H9 (cell line): ENCODE data around the gene AKAIN1. TPM values are rescaled to one million over a fixed set of nuclear protein-coding genes. Genes with fewer than 3 reads are reported as not detected.

Experiments
- DNase-seq: peaks from one replicate; pipeline ENCODE4 v3.0.0-alpha.2; 2017
- H2AFZ ChIP-seq: one replicate; pipeline ENCODE4 v1.6.1; 2013; ENCODE audit warnings: mild to moderate bottlenecking, low read length, control low read depth, moderate library complexity
- H2AK5ac ChIP-seq: 2 replicates; pipeline ENCODE4 v1.6.1; 2013; ENCODE audit warnings: low read length, control low read depth, mixed read lengths; ENCODE audit not compliant: insufficient read length
- H2BK120ac ChIP-seq: one replicate; pipeline ENCODE4 v1.6.1; 2013; ENCODE audit warnings: low read depth, mild to moderate bottlenecking, low read length, control low read depth, inconsistent platforms; ENCODE audit not compliant: poor library complexity, severe bottlenecking
- H2BK12ac ChIP-seq: 2 replicates; pipeline ENCODE4 v1.6.1; 2013; ENCODE audit warnings: low read length, control low read depth, mixed read lengths, low read depth; ENCODE audit not compliant: insufficient read length
- H2BK15ac ChIP-seq: 2 replicates; pipeline ENCODE4 v1.6.1; 2013; ENCODE audit warnings: low read depth, low read length, control low read depth
- H2BK20ac ChIP-seq: one replicate; pipeline ENCODE4 v1.6.1; 2013; ENCODE audit warnings: low read depth, mild to moderate bottlenecking, low read length, control low read depth, inconsistent platforms; ENCODE audit not compliant: poor library complexity, severe bottlenecking
- H2BK5ac ChIP-seq: 2 replicates; pipeline ENCODE4 v1.6.1; 2013; ENCODE audit warnings: low read length, control low read depth, mixed read lengths; ENCODE audit not compliant: insufficient read length
- H3K14ac ChIP-seq: 2 replicates; pipeline ENCODE4 v1.6.1; 2013; ENCODE audit warnings: low read length, control low read depth; ENCODE audit not compliant: insufficient read depth
- H3K18ac ChIP-seq: 2 replicates; pipeline ENCODE4 v1.6.1; 2013; ENCODE audit warnings: low read depth, mild to moderate bottlenecking, mixed read lengths, low read length, control low read depth; ENCODE audit not compliant: insufficient read length
- H3K23ac ChIP-seq: 2 replicates; pipeline ENCODE4 v1.6.1; 2013; ENCODE audit warnings: low read length, control low read depth, mixed read lengths, low read depth; ENCODE audit not compliant: insufficient read length
- H3K23me2 ChIP-seq: 2 replicates; pipeline ENCODE4 v1.6.1; 2013; ENCODE audit warnings: low read depth, mild to moderate bottlenecking, mixed read lengths, low read length, control low read depth; ENCODE audit not compliant: insufficient read length, poor library complexity, severe bottlenecking
- H3K27ac ChIP-seq: 2 replicates; pipeline ENCODE4 v1.5.1; 2013; ENCODE audit warnings: low read length, control low read depth, mixed read lengths, low read depth; ENCODE audit not compliant: insufficient read length
- H3K27me3 ChIP-seq: 2 replicates; pipeline ENCODE4 v1.6.1; 2013; ENCODE audit warnings: low read length, control low read depth, inconsistent platforms; ENCODE audit not compliant: insufficient read depth
- H3K4ac ChIP-seq: 2 replicates; pipeline ENCODE4 v1.6.1; 2013; ENCODE audit warnings: low read depth, mild to moderate bottlenecking, control low read depth, inconsistent platforms, low read length, moderate library complexity
- H3K4me1 ChIP-seq: 2 replicates; pipeline ENCODE4 v1.6.1; 2013; ENCODE audit warnings: low read length, control low read depth, inconsistent platforms; ENCODE audit not compliant: insufficient read depth
- H3K4me2 ChIP-seq: 2 replicates; pipeline ENCODE4 v1.6.1; 2013; ENCODE audit warnings: low read length, control low read depth, mixed read lengths; ENCODE audit not compliant: insufficient read length, insufficient read depth
- H3K56ac ChIP-seq: 2 replicates; pipeline ENCODE4 v1.6.1; 2013; ENCODE audit warnings: low read depth, mild to moderate bottlenecking, mixed read lengths, low read length, control low read depth; ENCODE audit not compliant: insufficient read length
- H3K79me1 ChIP-seq: 2 replicates; pipeline ENCODE4 v1.6.1; 2013; ENCODE audit warnings: low read depth, mild to moderate bottlenecking, moderate library complexity, low read length, control low read depth, inconsistent platforms; ENCODE audit not compliant: insufficient read depth, poor library complexity, severe bottlenecking
- H3K79me2 ChIP-seq: 2 replicates; pipeline ENCODE4 v1.6.1; 2013; ENCODE audit warnings: low read length, control low read depth, inconsistent platforms; ENCODE audit not compliant: insufficient read depth
- H3K9ac ChIP-seq: 2 replicates; pipeline ENCODE4 v1.6.1; 2013; ENCODE audit warnings: low read length, control low read depth, mixed read lengths; ENCODE audit not compliant: insufficient read length; ENCODE audit errors: extremely low read depth
- H3K9me3 ChIP-seq: one replicate; pipeline ENCODE4 v1.6.1; 2013; ENCODE audit warnings: low read depth, low read length, inconsistent platforms; ENCODE audit not compliant: control insufficient read depth
- H3T11ph ChIP-seq: one replicate; pipeline ENCODE4 v1.6.1; 2013; ENCODE audit warnings: mild to moderate bottlenecking, low read length, control low read depth, inconsistent platforms
- H4K20me1 ChIP-seq: one replicate; pipeline ENCODE4 v1.6.1; 2013; ENCODE audit not compliant: control insufficient read depth, insufficient read length, insufficient read depth
- H4K5ac ChIP-seq: 2 replicates; pipeline ENCODE4 v1.6.1; 2013; ENCODE audit warnings: low read depth, mild to moderate bottlenecking, mixed read lengths, low read length, control low read depth; ENCODE audit not compliant: insufficient read length
- H4K8ac ChIP-seq: replicated peaks from 2 replicates; pipeline ENCODE4 v1.6.1; 2013; ENCODE audit warnings: low read length, control low read depth, mixed read lengths, low read depth; ENCODE audit not compliant: insufficient read length
- H4K91ac ChIP-seq: 2 replicates; pipeline ENCODE4 v1.6.1; 2013; ENCODE audit warnings: low read depth, mild to moderate bottlenecking, moderate library complexity, mixed read lengths, low read length, control low read depth; ENCODE audit not compliant: insufficient read length
- H3K27ac Mint-ChIP-seq, 3 experiments: 2 replicates in 2 of 3; 3 replicates in 1 of 3; pipeline ENCODE4 v1.8.0; 2020 to 2021; ENCODE audit warnings: mixed read lengths in 3 of 3, mild to moderate bottlenecking in 1 of 3, moderate library complexity in 1 of 3
- H3K27me3 Mint-ChIP-seq: 2 replicates; pipeline ENCODE4 v1.8.0; 2021; ENCODE audit warnings: low read depth, mild to moderate bottlenecking, moderate library complexity, mixed read lengths
- H3K36me3 Mint-ChIP-seq, 3 experiments: 2 replicates in 2 of 3; 3 replicates in 1 of 3; pipeline ENCODE4 v1.8.0; 2020 to 2021; ENCODE audit warnings: low read depth in 3 of 3, mixed read lengths in 3 of 3; ENCODE audit not compliant: insufficient read depth in 1 of 3
- H3K4me1 Mint-ChIP-seq, 2 experiments: 2 replicates each; pipeline ENCODE4 v1.8.0; 2020; ENCODE audit warnings: mixed read lengths in 2 of 2
- H3K4me3 Mint-ChIP-seq, 2 experiments: 2 replicates in 1 of 2; 3 replicates in 1 of 2; pipeline ENCODE4 v1.8.0; 2020 to 2021; ENCODE audit warnings: mild to moderate bottlenecking in 2 of 2, mixed read lengths in 2 of 2, moderate library complexity in 1 of 2
- H3K9me3 Mint-ChIP-seq, 2 experiments: 2 replicates in 1 of 2; 3 replicates in 1 of 2; pipeline ENCODE4 v1.8.0; 2020; ENCODE audit warnings: mild to moderate bottlenecking in 2 of 2, mixed read lengths in 2 of 2, moderate library complexity in 1 of 2
- WGBS: extraction: QIAGEN DNeasy Blood & Tissue Kit; methylation state at CpG from one replicate; pipeline ENCODE4 v1.1.7; 2013; ENCODE audit warnings: missing lambda C conversion rate, low lambda C conversion rate, mixed read lengths; ENCODE audit not compliant: insufficient read length; ENCODE audit errors: extremely low coverage; 5-methylcytosine and 5-hydroxymethylcytosine counted together
- total RNA-seq: library from RNA; stranded (reverse); gene quantifications from 2 replicates; pipeline ENCODE4 v1.2.1, GENCODE V29; 2021
- TF ChIP-seq, protein P1 (sequence below): fragments of 200-600 bp; sonication (generic); conservative IDR thresholded peaks from 3 replicates; pipeline ENCODE4 v1.8.0; 2021; ENCODE audit warnings: antibody characterized with exemption, mild to moderate bottlenecking

Gene AKAIN1
- total RNA-seq, 1 experiment from 2014 or later, result not detected

GRCh38 chr18:5106730-5107129 lies 90.3 kb downstream of the AKAIN1 start:
- H3K23me2 ChIP-seq, result no peaks in the 10 kb centered on the region
- H4K8ac ChIP-seq, result no peak overlapping the region
- H2BK5ac ChIP-seq, result no peak overlapping the region
- no peak overlapping the region for H3K27ac ChIP-seq
- no CpG with 5 or more reads among the region's 1 CpG for WGBS
- peaks cover 0 to 4% of the 10 kb centered on the region in 2 experiments; a peak in 1 of 5 replicates for H3K9me3 Mint-ChIP-seq
- no peak overlapping the region for H3K4ac ChIP-seq
- TF ChIP-seq, protein P1, sequence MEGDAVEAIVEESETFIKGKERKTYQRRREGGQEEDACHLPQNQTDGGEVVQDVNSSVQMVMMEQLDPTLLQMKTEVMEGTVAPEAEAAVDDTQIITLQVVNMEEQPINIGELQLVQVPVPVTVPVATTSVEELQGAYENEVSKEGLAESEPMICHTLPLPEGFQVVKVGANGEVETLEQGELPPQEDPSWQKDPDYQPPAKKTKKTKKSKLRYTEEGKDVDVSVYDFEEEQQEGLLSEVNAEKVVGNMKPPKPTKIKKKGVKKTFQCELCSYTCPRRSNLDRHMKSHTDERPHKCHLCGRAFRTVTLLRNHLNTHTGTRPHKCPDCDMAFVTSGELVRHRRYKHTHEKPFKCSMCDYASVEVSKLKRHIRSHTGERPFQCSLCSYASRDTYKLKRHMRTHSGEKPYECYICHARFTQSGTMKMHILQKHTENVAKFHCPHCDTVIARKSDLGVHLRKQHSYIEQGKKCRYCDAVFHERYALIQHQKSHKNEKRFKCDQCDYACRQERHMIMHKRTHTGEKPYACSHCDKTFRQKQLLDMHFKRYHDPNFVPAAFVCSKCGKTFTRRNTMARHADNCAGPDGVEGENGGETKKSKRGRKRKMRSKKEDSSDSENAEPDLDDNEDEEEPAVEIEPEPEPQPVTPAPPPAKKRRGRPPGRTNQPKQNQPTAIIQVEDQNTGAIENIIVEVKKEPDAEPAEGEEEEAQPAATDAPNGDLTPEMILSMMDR, result peak; percentile 68
- H2BK120ac ChIP-seq, result no peak overlapping the region
- DNase-seq, result no peak
- no peak overlapping the region for H4K91ac ChIP-seq
- H2BK15ac ChIP-seq, result no peak overlapping the region
- no peaks in the 10 kb centered on the region for H3K27me3 ChIP-seq
- no peak overlapping the region for H3K56ac ChIP-seq
- H3K4me2 ChIP-seq, result no peak overlapping the region
- 0 out of 2 replicates have a peak, but pooled peaks cover 2% of the 10 kb centered on the region for H3K4me1 ChIP-seq
- H2AK5ac ChIP-seq, result no peak overlapping the region
- H4K5ac ChIP-seq, result no peak overlapping the region
- H3K18ac ChIP-seq, result no peak overlapping the region
- no peak overlapping the region for H2BK20ac ChIP-seq
- H2AFZ ChIP-seq, result no peak overlapping the region
- H4K20me1 ChIP-seq, result no peaks in the 10 kb centered on the region
- H3K14ac ChIP-seq, result no peak overlapping the region
- no peaks in the 10 kb centered on the region for H3K9me3 ChIP-seq
- peaks cover 22 to 25% of the 10 kb centered on the region in 2 experiments for H3K4me1 Mint-ChIP-seq
- H3K23ac ChIP-seq, result no peak overlapping the region
- no peaks in the 10 kb centered on the region for H3K79me1 ChIP-seq
- H3K36me3 Mint-ChIP-seq, result no peaks in the 10 kb centered on the region; a peak in 1 of 7 replicates
- H2BK12ac ChIP-seq, result no peak overlapping the region
- no peaks in the 10 kb centered on the region for H3K79me2 ChIP-seq
- no peaks in the 10 kb centered on the region; the same call in 1 of the 2 replicates for H3K27me3 Mint-ChIP-seq
- H3K4me3 Mint-ChIP-seq, result no peak overlapping the region
- no peak overlapping the region for H3K9ac ChIP-seq
- no peak overlapping the region for H3K27ac Mint-ChIP-seq
- no peak overlapping the region for H3T11ph ChIP-seq
